ENCODE results near the gene ACTN3. TPM values are rescaled to one million over a fixed set of nuclear protein-coding genes. Genes with fewer than 3 reads are reported as not detected.
A peak's percentile ranks its signal among the peaks of the same experiment; 100 is the strongest.

Gene ACTN3
- total RNA-seq, 5 donors from 2014 or later (not counting 1 experiment from before 2014, with no cell fraction given): 0.18 to 0.30 (median 0.23) TPM

- peak overlapping the region; percentile 92 to 100 (median 100) for H3K4me3 Mint-ChIP-seq
- peak in 2 of 4 experiments; percentile 7 to 17 for ATAC-seq (replicated peaks in 1 of 4)
- H3K27me3 ChIP-seq (replicated peaks in 1 of 2; ENCODE audit: control insufficient read depth in 2 of 2, extremely low read depth in 1 of 2, insufficient read depth in 2 of 2, low read length in 1 of 2): peaks cover 0 to 7% of the 10 kb centered on the region in 2 experiments
- H3K9me3 ChIP-seq: no peaks in the 10 kb centered on the region
- POLR2A ChIA-PET: interaction anchor here (0.5 to 1.6 kb wide), 4 partner anchors 23 to 45 kb away, joined by 4 to 11 read pairs (median 4); partner anchors contain the start of genes RBM14 (in 1 of the 2) and RBM4 (in 1 of the 2)
- H3K27ac ChIP-seq (ENCODE audit: low read length): peak overlapping the region; percentile 77
- H3K36me3 Mint-ChIP-seq: no peaks in the 10 kb centered on the region
- no peak for DNase-seq
- H3K4me3 ChIP-seq (ENCODE audit: control insufficient read depth in 1 of 2, extremely low read depth in 1 of 2, low read length in 1 of 2): peak overlapping the region; percentile 68 to 79
- peaks cover 0 to 5% of the 10 kb centered on the region in 2 donors for H3K36me3 ChIP-seq (ENCODE audit: control insufficient read depth in 2 of 2, extremely low read depth in 1 of 2, insufficient read depth in 1 of 2, low read length in 1 of 2)
- no peaks in the 10 kb centered on the region for H3K9me3 Mint-ChIP-seq
- peak overlapping the region; percentile 99 to 100 for H3K27ac Mint-ChIP-seq
- H3K4me1 Mint-ChIP-seq: peaks cover 34 to 42% (median 35%) of the 10 kb centered on the region in 3 donors
- CTCF ChIA-PET: interaction anchor here in 1 of 2 donors (1.2 to 1.8 kb wide), 4 partner anchors 24 to 85 kb away, joined by 4 to 17 read pairs (median 8); partner anchors contain the start of genes CTSF and RBM4B
- 12% methylated on average over 12 of the region's 12 CpGs for WGBS (ENCODE audit: insufficient coverage)
- H3K27me3 Mint-ChIP-seq: no peaks in the 10 kb centered on the region
- peaks cover 5 to 37% of the 10 kb centered on the region in 2 experiments for H3K4me1 ChIP-seq (ENCODE audit: control insufficient read depth in 1 of 2, extremely low read depth in 1 of 2, insufficient read depth in 2 of 2, low read length in 2 of 2)
These were observed 46.6 kb downstream of the ACTN3 start for GRCh38 chr11:66593303-66593635.

- WGBS (ENCODE audit: insufficient coverage): no CpG with 5 or more reads among the region's 7 CpGs
- DNase-seq: no peak
These were observed 46.9 kb downstream of the ACTN3 start for GRCh38 chr11:66593650-66594049.

GRCh38 chr11:66595245-66595904 lies 48.7 kb downstream of the ACTN3 start:
- Mint-ChIP-seq H3K36me3 (peaks cover 3% of the 10 kb centered on the region), H3K27me3 (no peaks in the 10 kb centered on the region), H3K27ac (peak overlapping the region; percentile 50 to 72), H3K4me1 (peaks cover 34 to 42% (median 38%) of the 10 kb centered on the region in 3 donors), H3K9me3 (no peaks in the 10 kb centered on the region), H3K4me3 (peak overlapping the region; percentile 36 to 92 (median 67))
- DNase-seq (peak in 1 of 35 experiments; percentile 19), ATAC-seq (replicated peaks in 1 of 4) (no peak)
- Histone ChIP-seq H3K27ac (ENCODE audit: low read length) (peak overlapping the region; percentile 38), H3K36me3 (ENCODE audit: control insufficient read depth in 2 of 2, extremely low read depth in 1 of 2, insufficient read depth in 1 of 2, low read length in 1 of 2) (peaks cover 0 to 21% of the 10 kb centered on the region in 2 donors), H3K4me3 (ENCODE audit: control insufficient read depth in 1 of 2, extremely low read depth in 1 of 2, low read length in 1 of 2) (no peak overlapping the region), H3K4me1 (ENCODE audit: control insufficient read depth in 1 of 2, extremely low read depth in 1 of 2, insufficient read depth in 2 of 2, low read length in 2 of 2) (peaks cover 5 to 37% of the 10 kb centered on the region in 2 experiments), H3K27me3 (replicated peaks in 1 of 2; ENCODE audit: control insufficient read depth in 2 of 2, extremely low read depth in 1 of 2, insufficient read depth in 2 of 2, low read length in 1 of 2) (peaks cover 0 to 7% of the 10 kb centered on the region in 2 experiments), H3K9me3 (no peaks in the 10 kb centered on the region)
- ChIA-PET POLR2A (interaction anchor here (0.6 to 1.5 kb wide), 4 partner anchors 21 to 43 kb away, joined by 3 to 15 read pairs (median 6); partner anchors contain the start of genes RBM14 (in 2 of the 2) and RBM4 (in 1 of the 2)), CTCF (no interaction called here)
- WGBS (ENCODE audit: insufficient coverage): 100% methylated on average over 1 of the region's 5 CpGs

More at GRCh38 chr11:66593650-66594049, 46.9 kb downstream of the ACTN3 start:
- Histone ChIP-seq H3K27ac (ENCODE audit: low read length) (peak overlapping the region; percentile 77), H3K36me3 (ENCODE audit: control insufficient read depth in 2 of 2, extremely low read depth in 1 of 2, insufficient read depth in 1 of 2, low read length in 1 of 2) (peaks cover 0 to 5% of the 10 kb centered on the region in 2 donors), H3K4me1 (ENCODE audit: control insufficient read depth in 1 of 2, extremely low read depth in 1 of 2, insufficient read depth in 2 of 2, low read length in 2 of 2) (peaks cover 5 to 37% of the 10 kb centered on the region in 2 experiments), H3K27me3 (replicated peaks in 1 of 2; ENCODE audit: control insufficient read depth in 2 of 2, extremely low read depth in 1 of 2, insufficient read depth in 2 of 2, low read length in 1 of 2) (peaks cover 0 to 7% of the 10 kb centered on the region in 2 experiments), H3K9me3 (no peaks in the 10 kb centered on the region), H3K4me3 (ENCODE audit: control insufficient read depth in 1 of 2, extremely low read depth in 1 of 2, low read length in 1 of 2) (peak overlapping the region; percentile 68 to 79)
- ChIA-PET CTCF (interaction anchor here in 1 of 2 donors (0.6 to 1.3 kb wide), 2 partner anchors 25 to 29 kb away, joined by 3 to 10 read pairs; no protein-coding TSS in a partner anchor), POLR2A (interaction anchor here (0.5 to 1.0 kb wide), 2 partner anchors 35 to 42 kb away, joined by 4 read pairs; no protein-coding TSS in a partner anchor)
- Mint-ChIP-seq H3K36me3 (no peaks in the 10 kb centered on the region), H3K27ac (peak overlapping the region; percentile 99 to 100), H3K4me3 (peak overlapping the region; percentile 92 to 100 (median 100)), H3K27me3 (no peaks in the 10 kb centered on the region), H3K9me3 (no peaks in the 10 kb centered on the region), H3K4me1 (peaks cover 34 to 42% (median 37%) of the 10 kb centered on the region in 3 donors)
- ATAC-seq (replicated peaks in 1 of 4): no peak

GRCh38 chr11:66598993-66599392 lies 52.3 kb downstream of the ACTN3 start:
- Mint-ChIP-seq H3K27me3 (no peaks in the 10 kb centered on the region), H3K4me3 (no peak overlapping the region), H3K36me3 (peaks cover 12% of the 10 kb centered on the region), H3K4me1 (peaks cover 17 to 22% (median 20%) of the 10 kb centered on the region in 3 donors), H3K27ac (no peak overlapping the region), H3K9me3 (no peaks in the 10 kb centered on the region)
- DNase-seq: no peak
- Histone ChIP-seq H3K4me1 (ENCODE audit: control insufficient read depth in 1 of 2, extremely low read depth in 1 of 2, insufficient read depth in 2 of 2, low read length in 2 of 2) (peaks cover 0 to 18% of the 10 kb centered on the region in 2 experiments), H3K36me3 (ENCODE audit: control insufficient read depth in 2 of 2, extremely low read depth in 1 of 2, insufficient read depth in 1 of 2, low read length in 1 of 2) (peaks cover 13 to 24% of the 10 kb centered on the region in 2 donors), H3K27ac (ENCODE audit: low read length) (no peak overlapping the region), H3K4me3 (ENCODE audit: control insufficient read depth in 1 of 2, extremely low read depth in 1 of 2, low read length in 1 of 2) (no peak overlapping the region), H3K27me3 (replicated peaks in 1 of 2; ENCODE audit: control insufficient read depth in 2 of 2, extremely low read depth in 1 of 2, insufficient read depth in 2 of 2, low read length in 1 of 2) (no peaks in the 10 kb centered on the region), H3K9me3 (no peaks in the 10 kb centered on the region)
- ATAC-seq (replicated peaks in 1 of 4): no peak
- WGBS (ENCODE audit: insufficient coverage): 80% methylated on average over 2 of the region's 6 CpGs
- CTCF ChIA-PET: no interaction called here
- POLR2A ChIA-PET: no interaction called here

GRCh38 chr11:66600219-66600618 lies 53.5 kb downstream of the ACTN3 start:
- no peak overlapping the region for H3K27ac Mint-ChIP-seq
- no CpG with 5 or more reads among the region's 2 CpGs for WGBS (ENCODE audit: insufficient coverage)
- Histone ChIP-seq H3K36me3 (ENCODE audit: control insufficient read depth in 2 of 2, extremely low read depth in 1 of 2, insufficient read depth in 1 of 2, low read length in 1 of 2) (peaks cover 21 to 36% of the 10 kb centered on the region in 2 donors), H3K27ac (ENCODE audit: low read length) (no peak overlapping the region), H3K9me3 (no peaks in the 10 kb centered on the region), H3K27me3 (replicated peaks in 1 of 2; ENCODE audit: control insufficient read depth in 2 of 2, extremely low read depth in 1 of 2, insufficient read depth in 2 of 2, low read length in 1 of 2) (no peaks in the 10 kb centered on the region), H3K4me3 (ENCODE audit: control insufficient read depth in 1 of 2, extremely low read depth in 1 of 2, low read length in 1 of 2) (no peak overlapping the region), H3K4me1 (ENCODE audit: control insufficient read depth in 1 of 2, extremely low read depth in 1 of 2, insufficient read depth in 2 of 2, low read length in 2 of 2) (peaks cover 0 to 8% of the 10 kb centered on the region in 2 experiments)
- no peaks in the 10 kb centered on the region for H3K27me3 Mint-ChIP-seq
- no peak for ATAC-seq (replicated peaks in 1 of 4)
- POLR2A ChIA-PET: no interaction called here
- DNase-seq: no peak
- H3K4me1 Mint-ChIP-seq: peaks cover 9 to 13% (median 12%) of the 10 kb centered on the region in 3 donors
- no peaks in the 10 kb centered on the region for H3K9me3 Mint-ChIP-seq
- H3K36me3 Mint-ChIP-seq: peaks cover 23% of the 10 kb centered on the region
- CTCF ChIA-PET: no interaction called here
- no peak overlapping the region for H3K4me3 Mint-ChIP-seq

GRCh38 chr11:66600631-66601233 lies 54.0 kb downstream of the ACTN3 start:
- H3K36me3 ChIP-seq (ENCODE audit: control insufficient read depth in 2 of 2, extremely low read depth in 1 of 2, insufficient read depth in 1 of 2, low read length in 1 of 2): peaks cover 26 to 41% of the 10 kb centered on the region in 2 donors
- no peak for ATAC-seq (replicated peaks in 1 of 4)
- Mint-ChIP-seq H3K27me3 (no peaks in the 10 kb centered on the region), H3K36me3 (peaks cover 26% of the 10 kb centered on the region), H3K27ac (no peak overlapping the region), H3K4me3 (no peak overlapping the region), H3K9me3 (no peaks in the 10 kb centered on the region), H3K4me1 (peaks cover 4 to 8% (median 7%) of the 10 kb centered on the region in 3 donors)
- H3K9me3 ChIP-seq: no peaks in the 10 kb centered on the region
- no peak overlapping the region for H3K27ac ChIP-seq (ENCODE audit: low read length)
- no peaks in the 10 kb centered on the region for H3K27me3 ChIP-seq (replicated peaks in 1 of 2; ENCODE audit: control insufficient read depth in 2 of 2, extremely low read depth in 1 of 2, insufficient read depth in 2 of 2, low read length in 1 of 2)
- WGBS (ENCODE audit: insufficient coverage): 80% methylated on average over 1 of the region's 4 CpGs
- ChIA-PET POLR2A (no interaction called here), CTCF (no interaction called here)
- peaks cover 0 to 3% of the 10 kb centered on the region in 2 experiments for H3K4me1 ChIP-seq (ENCODE audit: control insufficient read depth in 1 of 2, extremely low read depth in 1 of 2, insufficient read depth in 2 of 2, low read length in 2 of 2)
- DNase-seq: no peak
- H3K4me3 ChIP-seq (ENCODE audit: control insufficient read depth in 1 of 2, extremely low read depth in 1 of 2, low read length in 1 of 2): no peak overlapping the region
